ENCODE results near the gene ZNF480.

ZNF480 gene

DNA sequence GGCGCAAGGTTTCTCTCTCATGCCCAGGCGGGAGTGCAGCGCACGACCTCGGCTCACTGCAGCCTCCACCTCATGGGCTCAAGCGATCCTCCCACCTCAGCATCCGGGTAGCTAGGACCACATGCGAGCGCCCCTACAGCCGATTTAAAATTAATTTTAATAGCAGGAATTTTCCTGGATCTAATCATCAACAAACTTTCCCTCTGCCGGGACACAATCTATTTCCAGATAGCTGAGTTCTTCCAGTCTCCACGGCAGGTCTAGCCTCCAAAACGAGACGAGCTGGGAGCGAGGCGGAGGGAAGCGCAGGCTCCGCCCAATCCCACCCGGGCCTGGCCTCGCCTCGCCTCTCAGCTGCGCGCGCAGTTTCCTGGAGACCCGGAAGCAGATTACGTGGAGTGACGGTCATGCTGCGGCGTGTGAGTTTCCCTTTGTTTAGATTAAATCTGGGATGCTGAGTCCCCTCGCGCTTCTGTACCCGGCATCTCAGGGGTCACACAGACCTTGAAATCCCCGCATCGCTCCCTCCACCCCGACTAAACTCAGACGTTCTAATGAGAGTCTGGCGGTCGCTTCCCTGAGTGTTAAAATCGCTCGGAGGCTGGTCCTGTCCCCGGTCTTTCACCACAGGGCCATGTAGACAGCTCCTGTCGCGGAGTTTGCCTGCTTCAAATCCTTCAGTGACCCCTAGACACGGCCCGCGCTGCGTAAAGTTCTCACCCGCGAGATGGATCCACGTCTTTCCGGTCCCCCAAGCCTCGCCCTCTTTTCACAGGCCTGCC lies 72.8 kb downstream of the ZNF480 start, which contains the start of gene ZNF880:
ZNF880 (plus strand) TSS at position 365 of the 782 bp plus-strand sequence; CDS start at position 408, 43 bp downstream.
- Histone ChIP-seq H3K9me3 (ENCODE audit: insufficient read depth, low read length) (peaks cover 15% of the 10 kb centered on the region; the same call in 1 of the 2 replicates), H4K20me1 (ENCODE audit: insufficient read depth, low read length) (no peaks in the 10 kb centered on the region), H3K36me3 (replicated peaks; ENCODE audit: low read depth, low read length) (no peaks in the 10 kb centered on the region), H3K9ac (ENCODE audit: low read length) (no peak within 1 kb of the TSS), H3K79me2 (ENCODE audit: low read length) (no peaks in the 10 kb centered on the region), H3K4me3 (ENCODE audit: low read length) (no peak within 1 kb of the TSS), H3K27me3 (ENCODE audit: low read depth, low read length) (no peaks in the 10 kb centered on the region), H2AFZ (ENCODE audit: low read depth, low read length) (no peak within 1 kb of the TSS), H3K4me2 (ENCODE audit: low read length) (no peak within 1 kb of the TSS), H3K27ac (ENCODE audit: low read length) (no peak within 1 kb of the TSS), H3K4me1 (ENCODE audit: low read length) (no peaks in the 10 kb centered on the region)
- TF ChIP-seq, protein P1, sequence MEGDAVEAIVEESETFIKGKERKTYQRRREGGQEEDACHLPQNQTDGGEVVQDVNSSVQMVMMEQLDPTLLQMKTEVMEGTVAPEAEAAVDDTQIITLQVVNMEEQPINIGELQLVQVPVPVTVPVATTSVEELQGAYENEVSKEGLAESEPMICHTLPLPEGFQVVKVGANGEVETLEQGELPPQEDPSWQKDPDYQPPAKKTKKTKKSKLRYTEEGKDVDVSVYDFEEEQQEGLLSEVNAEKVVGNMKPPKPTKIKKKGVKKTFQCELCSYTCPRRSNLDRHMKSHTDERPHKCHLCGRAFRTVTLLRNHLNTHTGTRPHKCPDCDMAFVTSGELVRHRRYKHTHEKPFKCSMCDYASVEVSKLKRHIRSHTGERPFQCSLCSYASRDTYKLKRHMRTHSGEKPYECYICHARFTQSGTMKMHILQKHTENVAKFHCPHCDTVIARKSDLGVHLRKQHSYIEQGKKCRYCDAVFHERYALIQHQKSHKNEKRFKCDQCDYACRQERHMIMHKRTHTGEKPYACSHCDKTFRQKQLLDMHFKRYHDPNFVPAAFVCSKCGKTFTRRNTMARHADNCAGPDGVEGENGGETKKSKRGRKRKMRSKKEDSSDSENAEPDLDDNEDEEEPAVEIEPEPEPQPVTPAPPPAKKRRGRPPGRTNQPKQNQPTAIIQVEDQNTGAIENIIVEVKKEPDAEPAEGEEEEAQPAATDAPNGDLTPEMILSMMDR (IDR thresholded peaks at IDR 0.05; ENCODE audit: low read depth, low read length): no peak
- no peak for TF ChIP-seq EZH2phosphoT487 (IDR thresholded peaks at IDR 0.05; ENCODE audit: low read depth)

DNA sequence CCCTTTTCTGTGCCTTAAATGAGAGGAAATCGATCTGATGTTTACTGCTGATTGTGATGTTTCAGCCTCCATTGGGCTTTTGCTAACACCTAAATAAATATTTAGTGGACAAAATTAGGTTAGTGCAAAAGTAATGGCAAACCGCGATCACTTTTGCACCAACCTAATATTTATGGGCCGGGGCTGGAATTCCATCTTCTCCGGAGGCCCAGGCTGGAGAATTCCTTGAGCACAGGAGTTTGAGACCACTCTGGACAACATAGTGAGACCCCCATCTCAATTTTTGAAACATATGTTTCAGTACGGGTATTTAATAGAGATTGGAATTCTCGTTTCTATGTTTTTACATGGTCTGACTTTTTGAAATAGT lies 73.4 kb downstream of the ZNF480 start:
- no peak overlapping the region for H2AFZ ChIP-seq (ENCODE audit: low read depth, low read length)
- H3K4me1 ChIP-seq (ENCODE audit: low read length): no peaks in the 10 kb centered on the region
- no peak overlapping the region for H3K27ac ChIP-seq (ENCODE audit: low read length)
- H3K9ac ChIP-seq (ENCODE audit: low read length): no peak overlapping the region
- H3K9me3 ChIP-seq (ENCODE audit: insufficient read depth, low read length): peaks cover 14% of the 10 kb centered on the region; the same call in 1 of the 2 replicates
- no peaks in the 10 kb centered on the region for H3K79me2 ChIP-seq (ENCODE audit: low read length)
- TF ChIP-seq, protein P1 (IDR thresholded peaks at IDR 0.05; ENCODE audit: low read depth, low read length): no peak
- no peak for TF ChIP-seq EZH2phosphoT487 (IDR thresholded peaks at IDR 0.05; ENCODE audit: low read depth)
- no peak overlapping the region for H3K4me3 ChIP-seq (ENCODE audit: low read length)
- no peak overlapping the region for H3K4me2 ChIP-seq (ENCODE audit: low read length)
- H3K27me3 ChIP-seq (ENCODE audit: low read depth, low read length): no peaks in the 10 kb centered on the region
- no peaks in the 10 kb centered on the region for H3K36me3 ChIP-seq (replicated peaks; ENCODE audit: low read depth, low read length)
- no peaks in the 10 kb centered on the region for H4K20me1 ChIP-seq (ENCODE audit: insufficient read depth, low read length)

All from OCI-LY3 (cell line).